Sigmoid colon (tissue), 4 donors: Measurements from ENCODE around the gene NOTCH1.

Experiments used
- POLR2A ChIP-seq, 2 donors: fragments of 450-650 bp; IDR thresholded peaks; one replicate each; pipeline ENCODE4 v1.6.1; 2016; ENCODE audit warnings: antibody characterized with exemption in 2 of 2, mild to moderate bottlenecking in 2 of 2, moderate library complexity in 2 of 2
- POLR2AphosphoS5 ChIP-seq, 4 donors: sonication (generic); formaldehyde crosslinking; IDR thresholded peaks; one replicate each; pipeline ENCODE4 v1.6.1; 2017; ENCODE audit warnings: antibody characterized with exemption in 4 of 4
- TF ChIP-seq, protein P1 (sequence below), 4 experiments: fragments of 450-650 bp in 3 of 4; fragments of 200-600 bp in 1 of 4; IDR thresholded peaks; one replicate each; pipeline ENCODE4 v1.5.1; 2016 to 2019; ENCODE audit warnings: antibody characterized with exemption in 4 of 4, mild to moderate bottlenecking in 3 of 4, moderate library complexity in 2 of 4

GRCh38 chr9:136545692-136545964 is 220 bp downstream of the NOTCH1 start:
- no peak for TF ChIP-seq POLR2AphosphoS5 (IDR thresholded peaks at IDR 0.05)
- no peak for TF ChIP-seq POLR2A (IDR thresholded peaks at IDR 0.05)
- TF ChIP-seq, protein P1, sequence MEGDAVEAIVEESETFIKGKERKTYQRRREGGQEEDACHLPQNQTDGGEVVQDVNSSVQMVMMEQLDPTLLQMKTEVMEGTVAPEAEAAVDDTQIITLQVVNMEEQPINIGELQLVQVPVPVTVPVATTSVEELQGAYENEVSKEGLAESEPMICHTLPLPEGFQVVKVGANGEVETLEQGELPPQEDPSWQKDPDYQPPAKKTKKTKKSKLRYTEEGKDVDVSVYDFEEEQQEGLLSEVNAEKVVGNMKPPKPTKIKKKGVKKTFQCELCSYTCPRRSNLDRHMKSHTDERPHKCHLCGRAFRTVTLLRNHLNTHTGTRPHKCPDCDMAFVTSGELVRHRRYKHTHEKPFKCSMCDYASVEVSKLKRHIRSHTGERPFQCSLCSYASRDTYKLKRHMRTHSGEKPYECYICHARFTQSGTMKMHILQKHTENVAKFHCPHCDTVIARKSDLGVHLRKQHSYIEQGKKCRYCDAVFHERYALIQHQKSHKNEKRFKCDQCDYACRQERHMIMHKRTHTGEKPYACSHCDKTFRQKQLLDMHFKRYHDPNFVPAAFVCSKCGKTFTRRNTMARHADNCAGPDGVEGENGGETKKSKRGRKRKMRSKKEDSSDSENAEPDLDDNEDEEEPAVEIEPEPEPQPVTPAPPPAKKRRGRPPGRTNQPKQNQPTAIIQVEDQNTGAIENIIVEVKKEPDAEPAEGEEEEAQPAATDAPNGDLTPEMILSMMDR (IDR thresholded peaks at IDR 0.05), result no peak
